Right lobe of liver (tissue), 6 donors: Measurements from ENCODE around the gene EBNA1BP2. TPM values are rescaled to one million over a fixed set of nuclear protein-coding genes. Genes with fewer than 3 reads are reported as not detected.

ENCODE experiments used
- ATAC-seq, 4 donors: fragments of 200-7000 bp; cut with Tn5 transposase; one replicate each; pipeline ENCODE4 v1.9.1; 2020; ENCODE audit warnings: mild to moderate bottlenecking in 4 of 4, moderate library complexity in 4 of 4
- DNase-seq, 3 donors: peaks; one replicate each; pipeline ENCODE4 v3.0.0-alpha.2; 2020
- H3K27ac ChIP-seq, 3 donors: fragments of 200-600 bp; one replicate each; pipeline ENCODE4 v1.8.0; 2022
- H3K27me3 ChIP-seq, 2 donors: fragments of 200-600 bp; one replicate each; pipeline ENCODE4 v1.8.0; 2022
- H3K36me3 ChIP-seq, 4 donors: fragments of 200-600 bp; sonication (generic) in 1 of 4; one replicate each; pipeline versions ENCODE4 v1.5.1 to v1.8.0; 2017 to 2022; ENCODE audit warnings: control low read depth in 1 of 4
- H3K4me1 ChIP-seq, 4 donors: fragments of 200-600 bp; sonication (generic) in 1 of 4; one replicate each; pipeline versions ENCODE4 v1.5.1 to v1.8.0; 2017 to 2022; ENCODE audit warnings: control low read depth in 1 of 4
- H3K4me3 ChIP-seq, 3 donors: fragments of 200-600 bp; one replicate each; pipeline ENCODE4 v1.8.0; 2022
- H3K9me3 ChIP-seq, 4 donors: fragments of 200-600 bp; sonication (generic) in 1 of 4; one replicate each; pipeline versions ENCODE4 v1.5.1 to v1.8.0; 2017 to 2022; ENCODE audit warnings: control low read depth in 1 of 4
- POLR2A ChIP-seq: fragments of 450-650 bp; IDR thresholded peaks from one replicate; pipeline ENCODE4 v1.6.1; 2017; ENCODE audit warnings: antibody characterized with exemption, mild to moderate bottlenecking
- WGBS: methylation state at CpG from one replicate; pipeline ENCODE4 v1.1.6; 2018; ENCODE audit warnings: low coverage, low lambda C conversion rate; ENCODE audit not compliant: insufficient coverage; ENCODE audit errors: missing lambda C conversion rate; 5-methylcytosine and 5-hydroxymethylcytosine counted together
- intact Hi-C, 2 donors: fragments of 100-400 bp; cut with DNase I; formaldehyde crosslinking; loops; one replicate each; pipeline versions ENCODE4 v1.11.2 to v1.14.1; 2022
- long read RNA-seq: library from polyadenylated mRNA; unstranded; transcript quantifications from one replicate; pipeline ENCODE4 v2.0.0, GENCODE V29; 2019
- total RNA-seq, 6 experiments: library from RNA; depleted of rRNA in 2 of 6; stranded (reverse); fragments of >200 nt in 2 of 6; fragmentation: NEBNext Ultra II Directional in 3 of 6; extraction: Animal tissue kit (Norgen Biotek cat#: 25700) in 3 of 6; gene quantifications; one replicate each; pipeline versions ENCODE4 v1.1.0 to v1.2.4, GENCODE V29; 2016 to 2023
- TF ChIP-seq, protein P1 (sequence below), 4 donors: fragments of 200-600 bp in 3 of 4; fragments of 450-650 bp in 1 of 4; IDR thresholded peaks; one replicate each; pipeline versions ENCODE4 v1.5.1 to v1.8.0; 2016 to 2022; ENCODE audit warnings: antibody characterized with exemption in 4 of 4, mild to moderate bottlenecking in 2 of 4
- donor health status: DM: no; HTN: yes; CAD: no.
- donor health status: DM: no; HTN: no; CAD: no.
- donor health status: DM: no; HTN: no; CAD: no.
- donor health status: DM: no; HTN: yes; CAD: no.
- donor health status: DM: no; HTN: yes; CAD: no.

Gene EBNA1BP2, protein sequence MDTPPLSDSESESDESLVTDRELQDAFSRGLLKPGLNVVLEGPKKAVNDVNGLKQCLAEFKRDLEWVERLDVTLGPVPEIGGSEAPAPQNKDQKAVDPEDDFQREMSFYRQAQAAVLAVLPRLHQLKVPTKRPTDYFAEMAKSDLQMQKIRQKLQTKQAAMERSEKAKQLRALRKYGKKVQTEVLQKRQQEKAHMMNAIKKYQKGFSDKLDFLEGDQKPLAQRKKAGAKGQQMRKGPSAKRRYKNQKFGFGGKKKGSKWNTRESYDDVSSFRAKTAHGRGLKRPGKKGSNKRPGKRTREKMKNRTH
- 100 to 1,000 TPM in 1 of 6 experiments, 10 to 100 TPM in 5; 45.7 to 108 (median 61.4) TPM for total RNA-seq
- long read RNA-seq, transcript EBNA1BP2-201 (9 exons, 1,322 nt) = major isoform, 6 of 13 reads
- long read RNA-seq, partial matches to known transcripts = 0 of 13 reads
- long read RNA-seq, other reads (novel, unspliced or antisense) = 6 of 13 reads

DNA sequence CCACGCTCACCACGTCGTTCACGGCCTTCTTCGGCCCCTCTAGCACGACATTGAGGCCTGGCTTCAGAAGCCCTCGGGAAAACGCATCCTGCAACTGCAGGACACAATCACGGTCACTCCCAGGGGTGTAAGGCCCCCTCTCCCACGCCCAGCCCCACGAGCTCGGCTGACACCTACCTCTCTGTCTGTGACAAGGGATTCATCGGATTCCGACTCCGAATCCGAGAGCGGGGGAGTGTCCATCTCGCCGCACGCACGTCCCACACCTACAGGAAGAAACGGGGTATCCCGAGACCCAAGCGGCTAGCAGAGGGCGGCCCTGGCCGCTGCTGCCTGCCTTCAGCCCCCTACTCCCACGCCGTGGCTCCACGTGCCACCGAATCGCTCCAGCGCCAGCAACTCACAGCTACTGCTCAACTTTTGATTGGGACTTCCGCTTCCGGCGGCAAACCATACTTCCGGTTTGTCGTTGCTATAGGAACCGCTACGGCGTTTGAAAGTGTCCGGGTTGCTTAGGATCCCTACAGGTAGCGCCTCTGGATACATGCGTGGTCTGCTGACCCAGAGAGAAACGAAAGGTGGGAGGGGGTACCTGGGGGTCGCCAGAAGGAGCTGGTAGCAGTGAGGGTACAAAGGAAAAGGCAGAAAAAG, at the start of gene EBNA1BP2, which contains the start of gene CFAP57:
EBNA1BP2 (minus strand) TSS at position 415 of the 651 bp plus-strand sequence; CDS start at position 243, 172 bp downstream.
CFAP57 (plus strand) TSS at position 455 of the 651 bp plus-strand sequence. CDS start 424 bp downstream, outside the sequence.
- peak; percentile 88 to 91 (median 90) for ATAC-seq

DNA sequence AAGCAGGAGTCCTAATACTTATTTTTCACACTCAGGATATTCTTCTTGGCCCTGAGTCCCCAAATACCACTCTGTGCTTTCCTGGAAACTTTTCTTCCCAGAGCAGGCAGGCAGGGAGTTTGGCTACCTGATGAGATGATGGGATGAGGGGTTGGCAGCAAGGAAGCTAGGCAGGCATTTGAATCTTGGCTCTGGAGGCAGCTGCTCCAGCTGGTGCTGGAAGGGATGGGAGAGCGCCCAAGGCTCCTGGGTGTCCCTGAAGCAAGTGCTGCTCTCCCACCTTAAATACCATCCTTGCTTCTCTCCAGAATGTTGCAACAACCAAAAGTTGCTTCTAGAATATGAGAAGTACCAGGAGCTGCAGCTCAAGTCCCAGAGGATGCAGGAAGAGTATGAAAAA, 49.7 kb upstream of the EBNA1BP2 start:
- intact Hi-C loops = loop anchor here in 1 of 2 donors (10.0 kb wide), 1 partner anchor 183 kb away; no protein-coding TSS in a partner anchor
- Histone ChIP-seq H3K36me3 (peaks cover 0 to 17% (median 0%) of the 10 kb centered on the region in 4 donors), H3K27me3 (no peaks in the 10 kb centered on the region), H3K4me3 (no peak overlapping the region), H3K4me1 (peaks cover 0 to 9% (median 0%) of the 10 kb centered on the region in 4 donors), H3K9me3 (no peaks in the 10 kb centered on the region), H3K27ac (no peak overlapping the region)
- WGBS = no CpG with 5 or more reads among the region's 1 CpG
- ATAC-seq = no peak
- TF ChIP-seq, protein P1, sequence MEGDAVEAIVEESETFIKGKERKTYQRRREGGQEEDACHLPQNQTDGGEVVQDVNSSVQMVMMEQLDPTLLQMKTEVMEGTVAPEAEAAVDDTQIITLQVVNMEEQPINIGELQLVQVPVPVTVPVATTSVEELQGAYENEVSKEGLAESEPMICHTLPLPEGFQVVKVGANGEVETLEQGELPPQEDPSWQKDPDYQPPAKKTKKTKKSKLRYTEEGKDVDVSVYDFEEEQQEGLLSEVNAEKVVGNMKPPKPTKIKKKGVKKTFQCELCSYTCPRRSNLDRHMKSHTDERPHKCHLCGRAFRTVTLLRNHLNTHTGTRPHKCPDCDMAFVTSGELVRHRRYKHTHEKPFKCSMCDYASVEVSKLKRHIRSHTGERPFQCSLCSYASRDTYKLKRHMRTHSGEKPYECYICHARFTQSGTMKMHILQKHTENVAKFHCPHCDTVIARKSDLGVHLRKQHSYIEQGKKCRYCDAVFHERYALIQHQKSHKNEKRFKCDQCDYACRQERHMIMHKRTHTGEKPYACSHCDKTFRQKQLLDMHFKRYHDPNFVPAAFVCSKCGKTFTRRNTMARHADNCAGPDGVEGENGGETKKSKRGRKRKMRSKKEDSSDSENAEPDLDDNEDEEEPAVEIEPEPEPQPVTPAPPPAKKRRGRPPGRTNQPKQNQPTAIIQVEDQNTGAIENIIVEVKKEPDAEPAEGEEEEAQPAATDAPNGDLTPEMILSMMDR (IDR thresholded peaks at IDR 0.05) = no peak
- TF ChIP-seq POLR2A = no peak
- no peak for DNase-seq

More for the DNA sequence above, at the start of gene EBNA1BP2, which contains the start of gene CFAP57:
- intact Hi-C loops = no loop called here
- peak; percentile 85 to 93 (median 90) for DNase-seq
- H3K27me3 ChIP-seq = no peaks in the 10 kb centered on the region
- peaks cover 0 to 10% (median 4%) of the 10 kb centered on the region in 4 donors for H3K4me1 ChIP-seq
- TF ChIP-seq, protein P1 (IDR thresholded peaks at IDR 0.05) = no peak
- peak; percentile 43 for TF ChIP-seq POLR2A
- peaks cover 0 to 23% (median 8%) of the 10 kb centered on the region in 4 donors for H3K36me3 ChIP-seq
- H3K27ac ChIP-seq = peak within 1 kb of the TSS in 1 of 3 donors; percentile 11
- WGBS = 0% methylated on average over 15 of the region's 45 CpGs
- no peaks in the 10 kb centered on the region for H3K9me3 ChIP-seq
- peak within 1 kb of the TSS; percentile 82 to 97 (median 92) for H3K4me3 ChIP-seq

DNA sequence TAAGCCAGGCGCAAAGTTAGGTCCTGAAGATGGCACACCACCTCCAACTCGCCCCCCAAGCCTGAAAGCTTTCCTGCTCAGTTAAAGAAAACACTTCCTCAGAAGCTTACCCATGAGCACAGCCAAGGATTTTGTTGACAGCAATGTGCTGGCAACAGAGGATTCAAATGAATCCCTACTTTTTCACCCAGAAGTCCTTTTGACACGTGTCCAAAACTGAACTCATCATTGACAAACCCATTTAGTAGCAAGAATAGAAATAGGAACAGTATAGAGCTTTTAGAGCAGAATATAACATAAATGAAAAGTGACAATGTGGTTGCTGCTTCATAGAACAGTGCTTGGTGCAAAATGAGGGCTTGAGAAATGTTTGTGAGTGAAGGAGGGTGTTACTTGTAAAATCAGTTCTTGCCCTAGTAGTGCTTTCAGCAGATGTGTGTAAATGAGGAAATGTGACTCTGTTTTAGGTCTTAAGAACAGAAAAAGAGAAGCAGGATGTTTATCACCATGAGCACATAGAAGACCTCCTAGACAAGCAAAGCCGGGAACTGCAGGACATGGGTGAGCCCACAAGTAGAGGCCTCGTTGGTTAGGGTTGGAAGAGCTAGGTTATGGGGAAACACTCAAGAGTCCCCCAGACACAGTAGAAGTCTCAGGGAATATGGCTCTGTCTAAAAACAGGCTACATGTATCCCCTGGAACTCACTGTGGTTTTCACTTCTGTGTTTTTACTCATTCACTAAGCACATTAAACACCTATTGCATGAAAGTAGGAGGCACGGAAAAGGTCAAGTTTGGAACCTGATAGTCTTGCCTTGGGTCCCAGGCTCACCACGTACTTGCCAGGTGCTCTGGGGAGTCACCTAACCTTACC, 49.1 kb upstream of the EBNA1BP2 start:
- no peak overlapping the region for H3K27ac ChIP-seq
- TF ChIP-seq, protein P1 (IDR thresholded peaks at IDR 0.05) = no peak
- TF ChIP-seq POLR2A = no peak
- 64% methylated on average over 6 of the region's 7 CpGs for WGBS

DNA sequence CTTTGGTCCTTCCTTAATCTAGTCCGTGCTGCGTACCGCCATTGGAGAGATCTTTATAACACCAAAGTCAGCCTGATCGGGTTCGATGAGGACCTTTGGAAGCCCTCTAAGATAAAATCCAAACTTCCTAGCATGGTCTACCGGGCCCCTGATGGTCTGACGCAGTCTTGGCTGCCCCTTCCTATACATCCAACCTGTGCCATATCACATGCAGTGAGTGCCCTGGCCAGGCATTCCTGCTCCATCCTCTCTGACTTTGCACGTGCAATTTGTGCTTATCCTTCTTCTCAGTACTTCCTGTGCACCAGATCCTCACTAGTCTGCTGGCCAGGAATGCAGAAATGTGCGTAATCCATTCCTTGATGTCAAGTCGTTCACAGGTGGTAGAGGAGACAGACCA, 45.7 kb upstream of the EBNA1BP2 start:
- TF ChIP-seq, protein P1 (IDR thresholded peaks at IDR 0.05) = no peak
- TF ChIP-seq POLR2A = no peak

More for the DNA sequence above, 49.1 kb upstream of the EBNA1BP2 start:
- no peaks in the 10 kb centered on the region for H3K9me3 ChIP-seq
- no peaks in the 10 kb centered on the region for H3K27me3 ChIP-seq
- peaks cover 0 to 14% (median 0%) of the 10 kb centered on the region in 4 donors for H3K4me1 ChIP-seq
- intact Hi-C loops = loop anchor here in 1 of 2 donors (10.0 kb wide), 1 partner anchor 184 kb away; no protein-coding TSS in a partner anchor
- DNase-seq (no peak), ATAC-seq (peak in 2 of 4 donors; percentile 2 to 31)
- H3K4me3 ChIP-seq = no peak overlapping the region
- H3K36me3 ChIP-seq = peaks cover 0 to 17% (median 0%) of the 10 kb centered on the region in 4 donors

More for the DNA sequence above, 45.7 kb upstream of the EBNA1BP2 start:
- no peak for DNase-seq
- 76% methylated on average over 8 of the region's 10 CpGs for WGBS
- peaks cover 0 to 25% (median 0%) of the 10 kb centered on the region in 4 donors for H3K4me1 ChIP-seq
- no peak for ATAC-seq
- H3K36me3 ChIP-seq = peaks cover 0 to 29% (median 7%) of the 10 kb centered on the region in 4 donors
- H3K27me3 ChIP-seq = no peaks in the 10 kb centered on the region
- intact Hi-C loops = no loop called here
- H3K4me3 ChIP-seq = no peak overlapping the region
- no peak overlapping the region for H3K27ac ChIP-seq
- H3K9me3 ChIP-seq = no peaks in the 10 kb centered on the region
